K562 (cell line): ENCODE data around the gene CCN5. TPM values are rescaled to one million over a fixed set of nuclear protein-coding genes. Genes with fewer than 3 reads are reported as not detected.
A peak's percentile ranks its signal among the peaks of the same experiment; 100 is the strongest.

Experiments
- EP400 ChIP-seq: fragments of 450-650 bp; IDR thresholded peaks from 2 replicates; pipeline ENCODE4 v1.6.1; 2017; ENCODE audit warnings: antibody characterized with exemption, mild to moderate bottlenecking, moderate library complexity
- FOXA1 ChIP-seq: fragments of 450-650 bp; IDR thresholded peaks from 2 replicates; pipeline ENCODE4 v1.6.1; 2016; ENCODE audit warnings: mild to moderate bottlenecking, borderline replicate concordance
- GABPA ChIP-seq: fragments of 200-800 bp; sonication (Bioruptor generic); conservative IDR thresholded peaks from 2 replicates; pipeline ENCODE4 v1.6.1; 2016; ENCODE audit warnings: low read depth, missing genetic modification characterization, missing compliant biosample characterization
- HNRNPLL ChIP-seq: fragments of 200-400 bp; formaldehyde crosslinking; IDR thresholded peaks from 2 replicates; pipeline ENCODE4 v1.6.1; 2017; ENCODE audit warnings: low read length, low read depth, mild to moderate bottlenecking; ENCODE audit not compliant: poor library complexity, severe bottlenecking
- KDM5B ChIP-seq: fragments of 200-600 bp; sonication (generic); IDR thresholded peaks from 2 replicates; pipeline ENCODE4 v1.6.1; 2012; ENCODE audit warnings: low read depth, mild to moderate bottlenecking, moderate library complexity, low read length, control low read depth, inconsistent platforms; ENCODE audit not compliant: insufficient replicate concordance
- KLF13 ChIP-seq: fragments of 450-650 bp; IDR thresholded peaks from 2 replicates; pipeline ENCODE4 v1.6.1; 2016; ENCODE audit warnings: missing genetic modification characterization, low read depth, mild to moderate bottlenecking, missing compliant biosample characterization, moderate library complexity, borderline replicate concordance
- KLF6 ChIP-seq: fragments of 250-450 bp; sonication (Bioruptor Pico); IDR thresholded peaks from 2 replicates; pipeline ENCODE4 v1.4.0; 2020; ENCODE audit warnings: mild to moderate bottlenecking, moderate library complexity, borderline replicate concordance
- NR0B1 ChIP-seq: fragments of 450-650 bp; IDR thresholded peaks from one replicate; pipeline ENCODE4 v1.6.1; 2018; ENCODE audit warnings: mild to moderate bottlenecking, moderate library complexity; ENCODE audit not compliant: partially characterized antibody
- PYGO2 ChIP-seq: fragments of 450-650 bp; IDR thresholded peaks from 2 replicates; pipeline ENCODE4 v1.6.1; 2016; ENCODE audit warnings: mild to moderate bottlenecking, missing genetic modification characterization, moderate library complexity, missing compliant biosample characterization
- RAD21 ChIP-seq, 2 experiments: fragments of 250-450 bp in 1 of 2; fragments of 450-650 bp in 1 of 2; sonication (Bioruptor Pico) in 1 of 2; formaldehyde crosslinking in 1 of 2; IDR thresholded peaks in 1 of 2; conservative IDR thresholded peaks in 1 of 2; 2 replicates each; pipeline versions ENCODE4 v1.4.0 to v1.8.0; 2020 to 2022; ENCODE audit warnings: mild to moderate bottlenecking in 2 of 2, moderate library complexity in 1 of 2
- RNF2 ChIP-seq: sonication (generic); IDR thresholded peaks from 2 replicates; pipeline ENCODE4 v1.6.1; 2016
- SREBF2 ChIP-seq: sonication (generic); formaldehyde crosslinking; IDR thresholded peaks from 2 replicates; pipeline ENCODE4 v1.4.0; 2020; ENCODE audit warnings: mild to moderate bottlenecking, missing genetic modification reagents
- STAG1 ChIP-seq: sonication (generic); formaldehyde crosslinking; IDR thresholded peaks from 2 replicates; pipeline ENCODE4 v1.5.0; 2020; ENCODE audit warnings: missing genetic modification reagents, borderline replicate concordance
- TAF9B ChIP-seq: fragments of 450-650 bp; IDR thresholded peaks from 2 replicates; pipeline ENCODE4 v1.6.1; 2018; ENCODE audit warnings: mild to moderate bottlenecking; ENCODE audit not compliant: partially characterized antibody
- XRCC5 ChIP-seq: fragments of 200-400 bp; formaldehyde crosslinking; IDR thresholded peaks from 2 replicates; pipeline ENCODE4 v1.6.1; 2017; ENCODE audit warnings: low read depth, mild to moderate bottlenecking, low read length
- ZFP36 ChIP-seq: fragments of 150-350 bp; IDR thresholded peaks from 2 replicates; pipeline ENCODE4 v1.6.1; 2018; ENCODE audit warnings: low read length, low read depth; ENCODE audit not compliant: partially characterized antibody
- ZNF584 ChIP-seq: fragments of 200-800 bp; sonication (Bioruptor generic); IDR thresholded peaks from 2 replicates; pipeline ENCODE4 v1.6.1; 2016; ENCODE audit warnings: low read depth, mild to moderate bottlenecking, missing genetic modification characterization, missing compliant biosample characterization
- polyA plus RNA-seq, 8 experiments: library from polyadenylated mRNA; depleted of rRNA in 4 of 8; stranded (reverse) in 5 of 8; unstranded in 3 of 8; fragments of >200 nt; fragmentation: Nextera tagmentation in 2 of 8; fragmentation: Illumina TruSeq in 1 of 8; extraction: Ambion mirVana in 2 of 8; extraction: Trizol in 1 of 8; gene quantifications; 2 replicates each; pipeline versions ENCODE4 v1.2.1 to v1.2.3, GENCODE V29; 2011 to 2014; ENCODE audit warnings: inconsistent platforms in 1 of 8, missing spikeins in 1 of 8
- total RNA-seq, 7 experiments: library from RNA; depleted of rRNA in 6 of 7; stranded (reverse); fragments of >200 nt in 6 of 7; fragmentation: Illumina TruSeq in 2 of 7; extraction: Trizol in 2 of 7; gene quantifications; 2 replicates each; pipeline versions ENCODE4 v1.2.1 to v1.2.3, GENCODE V29; 2011 to 2021; ENCODE audit warnings: low replicate concordance in 1 of 7
- TF ChIP-seq, protein P1 (sequence below): fragments of 450-650 bp; conservative IDR thresholded peaks from 2 replicates; pipeline ENCODE4 v1.6.1; 2016; ENCODE audit warnings: missing genetic modification characterization, low read depth, mild to moderate bottlenecking, missing compliant biosample characterization, moderate library complexity
- TF ChIP-seq, protein P2 (sequence below): fragments of 450-650 bp; formaldehyde crosslinking; IDR thresholded peaks from 2 replicates; pipeline ENCODE4 v1.4.0; 2020; ENCODE audit warnings: mild to moderate bottlenecking, moderate library complexity
- TF ChIP-seq, protein P3 (sequence below): fragments of 450-650 bp; IDR thresholded peaks from 2 replicates; pipeline ENCODE4 v1.6.1; 2016; ENCODE audit warnings: missing biosample characterization, missing genetic modification characterization

CCN5 gene
- total and polyA plus RNA-seq, 9 of the 15 experiments (the other 6 are each of a cell fraction or from before 2014, with no cell fraction given) = not detected

GRCh38 chr20:44736170-44737021, 21.2 kb downstream of the CCN5 start (continued):
- TF ChIP-seq ZNF584 (no peak), STAG1 (CRISPR knock-in tag) (no peak), KLF13 (no peak), GABPA (tag) (peak; percentile 78), KLF6 (CRISPR knock-in tag) (no peak), NR0B1 (no peak), EP400 (no peak), KDM5B (no peak), ZFP36 (no peak), RNF2 (no peak), HNRNPLL (no peak), RAD21 (CRISPR knock-in tag; conservative IDR thresholded peaks at IDR 0.05 in 1 of 2, IDR thresholded peaks at IDR 0.05 in 1 of 2) (no peak), FOXA1 (no peak), XRCC5 (no peak), SREBF2 (CRISPR knock-in tag) (no peak), PYGO2 (tag) (no peak), TAF9B (no peak)
- TF ChIP-seq, protein P1, sequence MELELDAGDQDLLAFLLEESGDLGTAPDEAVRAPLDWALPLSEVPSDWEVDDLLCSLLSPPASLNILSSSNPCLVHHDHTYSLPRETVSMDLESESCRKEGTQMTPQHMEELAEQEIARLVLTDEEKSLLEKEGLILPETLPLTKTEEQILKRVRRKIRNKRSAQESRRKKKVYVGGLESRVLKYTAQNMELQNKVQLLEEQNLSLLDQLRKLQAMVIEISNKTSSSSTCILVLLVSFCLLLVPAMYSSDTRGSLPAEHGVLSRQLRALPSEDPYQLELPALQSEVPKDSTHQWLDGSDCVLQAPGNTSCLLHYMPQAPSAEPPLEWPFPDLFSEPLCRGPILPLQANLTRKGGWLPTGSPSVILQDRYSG (tag) = no peak; the same call in 1 of the 2 replicates
- TF ChIP-seq, protein P2, sequence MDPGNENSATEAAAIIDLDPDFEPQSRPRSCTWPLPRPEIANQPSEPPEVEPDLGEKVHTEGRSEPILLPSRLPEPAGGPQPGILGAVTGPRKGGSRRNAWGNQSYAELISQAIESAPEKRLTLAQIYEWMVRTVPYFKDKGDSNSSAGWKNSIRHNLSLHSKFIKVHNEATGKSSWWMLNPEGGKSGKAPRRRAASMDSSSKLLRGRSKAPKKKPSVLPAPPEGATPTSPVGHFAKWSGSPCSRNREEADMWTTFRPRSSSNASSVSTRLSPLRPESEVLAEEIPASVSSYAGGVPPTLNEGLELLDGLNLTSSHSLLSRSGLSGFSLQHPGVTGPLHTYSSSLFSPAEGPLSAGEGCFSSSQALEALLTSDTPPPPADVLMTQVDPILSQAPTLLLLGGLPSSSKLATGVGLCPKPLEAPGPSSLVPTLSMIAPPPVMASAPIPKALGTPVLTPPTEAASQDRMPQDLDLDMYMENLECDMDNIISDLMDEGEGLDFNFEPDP (CRISPR knock-in tag) = no peak
- TF ChIP-seq, protein P3, sequence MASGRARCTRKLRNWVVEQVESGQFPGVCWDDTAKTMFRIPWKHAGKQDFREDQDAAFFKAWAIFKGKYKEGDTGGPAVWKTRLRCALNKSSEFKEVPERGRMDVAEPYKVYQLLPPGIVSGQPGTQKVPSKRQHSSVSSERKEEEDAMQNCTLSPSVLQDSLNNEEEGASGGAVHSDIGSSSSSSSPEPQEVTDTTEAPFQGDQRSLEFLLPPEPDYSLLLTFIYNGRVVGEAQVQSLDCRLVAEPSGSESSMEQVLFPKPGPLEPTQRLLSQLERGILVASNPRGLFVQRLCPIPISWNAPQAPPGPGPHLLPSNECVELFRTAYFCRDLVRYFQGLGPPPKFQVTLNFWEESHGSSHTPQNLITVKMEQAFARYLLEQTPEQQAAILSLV (tag) = no peak
